Liver (tissue), 9 donors: ENCODE data around the gene SYT14. TPM values are rescaled to one million over a fixed set of nuclear protein-coding genes. Genes with fewer than 3 reads are reported as not detected.
"Not testable (repeated sequence)": the region's sequence is repeated elsewhere in the genome, so short reads cannot be mapped to it uniquely, and the experiment has no call there.

Experiments
- DNase-seq: peaks from one replicate; pipeline ENCODE4 v3.0.0-alpha.2; 2017; ENCODE audit warnings: low spot score
- H3K27ac ChIP-seq, 2 donors: one replicate each; pipeline ENCODE4 v1.7.0; 2013; ENCODE audit warnings: inconsistent platforms in 2 of 2, low read length in 2 of 2, control low read depth in 1 of 2, low read depth in 1 of 2, mild to moderate bottlenecking in 1 of 2
- H3K27me3 ChIP-seq, 4 donors: one replicate each; pipeline versions ENCODE4 v1.6.1 to v1.7.0; 2013; ENCODE audit warnings: low read length in 3 of 4, inconsistent platforms in 1 of 4, mild to moderate bottlenecking in 1 of 4, moderate library complexity in 1 of 4; ENCODE audit not compliant: control insufficient read depth in 4 of 4, insufficient read depth in 4 of 4
- H3K36me3 ChIP-seq, 4 donors: one replicate each; pipeline versions ENCODE4 v1.6.1 to v1.7.0; 2013; ENCODE audit warnings: low read length in 3 of 4, mild to moderate bottlenecking in 3 of 4, low read depth in 1 of 4, moderate library complexity in 1 of 4; ENCODE audit not compliant: control insufficient read depth in 4 of 4, insufficient read depth in 3 of 4
- H3K4me1 ChIP-seq, 4 donors: one replicate each; pipeline versions ENCODE4 v1.6.1 to v1.7.0; 2013; ENCODE audit warnings: low read length in 3 of 4, mild to moderate bottlenecking in 3 of 4, moderate library complexity in 1 of 4; ENCODE audit not compliant: control insufficient read depth in 4 of 4, insufficient read depth in 4 of 4
- H3K4me3 ChIP-seq, 3 donors: one replicate each; pipeline versions ENCODE4 v1.6.1 to v1.7.0; 2013; ENCODE audit warnings: low read length in 3 of 3, control low read depth in 1 of 3, low read depth in 1 of 3, mild to moderate bottlenecking in 1 of 3
- H3K9ac ChIP-seq, 2 donors: one replicate each; pipeline ENCODE4 v1.7.0; 2013; ENCODE audit warnings: low read length in 2 of 2, mild to moderate bottlenecking in 2 of 2, moderate library complexity in 2 of 2, control low read depth in 1 of 2, low read depth in 1 of 2
- H3K9me3 ChIP-seq, 4 donors: one replicate each; pipeline versions ENCODE4 v1.6.1 to v1.7.0; 2013; ENCODE audit warnings: low read length in 3 of 4; ENCODE audit not compliant: control insufficient read depth in 4 of 4
- EGR1 ChIP-seq, 2 donors: IDR thresholded peaks; 2 replicates each; pipeline ENCODE4 v1.6.1; 2016 to 2018; ENCODE audit warnings: antibody characterized with exemption in 2 of 2, low read depth in 2 of 2
- FOXA1 ChIP-seq: IDR thresholded peaks from 2 replicates; pipeline ENCODE4 v1.6.1; 2016; ENCODE audit warnings: antibody characterized with exemption
- FOXA2 ChIP-seq: IDR thresholded peaks from 2 replicates; pipeline ENCODE4 v1.6.1; 2016; ENCODE audit warnings: antibody characterized with exemption
- GABPA ChIP-seq, 2 donors: IDR thresholded peaks in 1 of 2; conservative IDR thresholded peaks in 1 of 2; 2 replicates each; pipeline ENCODE4 v1.6.1; 2016; ENCODE audit warnings: antibody characterized with exemption in 2 of 2, mild to moderate bottlenecking in 1 of 2, moderate library complexity in 1 of 2
- HNF4A ChIP-seq, 2 donors: conservative IDR thresholded peaks; 2 replicates each; pipeline ENCODE4 v1.6.1; 2016; ENCODE audit warnings: antibody characterized with exemption in 2 of 2, mild to moderate bottlenecking in 2 of 2
- HNF4G ChIP-seq: IDR thresholded peaks from 2 replicates; pipeline ENCODE4 v1.6.1; 2016; ENCODE audit warnings: antibody characterized with exemption
- JUND ChIP-seq, 2 donors: IDR thresholded peaks; 2 replicates each; pipeline ENCODE4 v1.6.1; 2016; ENCODE audit warnings: antibody characterized with exemption in 2 of 2
- NR2F2 ChIP-seq: IDR thresholded peaks from 2 replicates; pipeline ENCODE4 v1.6.1; 2016; ENCODE audit warnings: antibody characterized with exemption
- RAD21 ChIP-seq, 2 donors: IDR thresholded peaks; 2 replicates each; pipeline ENCODE4 v1.6.1; 2016; ENCODE audit warnings: antibody characterized with exemption in 2 of 2, mild to moderate bottlenecking in 2 of 2
- RXRA ChIP-seq, 2 donors: IDR thresholded peaks; 2 replicates each; pipeline ENCODE4 v1.6.1; 2017 to 2018; ENCODE audit warnings: antibody characterized with exemption in 2 of 2, mild to moderate bottlenecking in 1 of 2
- SP1 ChIP-seq: IDR thresholded peaks from 2 replicates; pipeline ENCODE4 v1.6.1; 2018; ENCODE audit warnings: antibody characterized with exemption, mild to moderate bottlenecking
- YY1 ChIP-seq: IDR thresholded peaks from 2 replicates; pipeline ENCODE4 v1.6.1; 2016; ENCODE audit warnings: antibody characterized with exemption, mild to moderate bottlenecking
- WGBS: extraction: QIAGEN DNeasy Blood & Tissue Kit; methylation state at CpG from one replicate; pipeline ENCODE4 v1.1.7; 2013; 5-methylcytosine and 5-hydroxymethylcytosine counted together
- polyA plus RNA-seq, 2 donors: library from polyadenylated mRNA; stranded (reverse) in 1 of 2; unstranded in 1 of 2; fragments of 200-250 nt in 1 of 2; fragments of >200 nt in 1 of 2; fragmentation: Nextera tagmentation in 1 of 2; extraction: Ambion mirVana in 1 of 2; gene quantifications; one replicate each; pipeline versions ENCODE4 v1.2.1 to v1.2.3, GENCODE V29; 2013 to 2015
- total RNA-seq, 2 donors: library from RNA; depleted of rRNA; stranded (reverse); fragments of >200 nt; gene quantifications; one replicate each; pipeline ENCODE4 v1.2.3, GENCODE V29; 2014
- TF ChIP-seq, protein P1 (sequence below): fragments of 150-350 bp; IDR thresholded peaks from 2 replicates; pipeline ENCODE4 v1.5.1; 2017; ENCODE audit warnings: improper control_type of control experiment, low read depth, low read length; ENCODE audit not compliant: missing input control
- TF ChIP-seq, protein P2 (sequence below): IDR thresholded peaks from 2 replicates; pipeline ENCODE4 v1.6.1; 2016; ENCODE audit warnings: antibody characterized with exemption
- TF ChIP-seq, protein P3 (sequence below): IDR thresholded peaks from 2 replicates; pipeline ENCODE4 v1.6.1; 2016; ENCODE audit warnings: antibody characterized with exemption
- TF ChIP-seq, protein P4 (sequence below): IDR thresholded peaks from 2 replicates; pipeline ENCODE4 v1.6.1; 2016; ENCODE audit warnings: antibody characterized with exemption, mild to moderate bottlenecking
- donor health status: healthy.
- donor health status: healthy.
- donor health status: healthy.
- donor health status: healthy.
- donor health status: healthy.

The SYT14 gene
- total and polyA plus RNA-seq, 4 donors = not detected

DNA sequence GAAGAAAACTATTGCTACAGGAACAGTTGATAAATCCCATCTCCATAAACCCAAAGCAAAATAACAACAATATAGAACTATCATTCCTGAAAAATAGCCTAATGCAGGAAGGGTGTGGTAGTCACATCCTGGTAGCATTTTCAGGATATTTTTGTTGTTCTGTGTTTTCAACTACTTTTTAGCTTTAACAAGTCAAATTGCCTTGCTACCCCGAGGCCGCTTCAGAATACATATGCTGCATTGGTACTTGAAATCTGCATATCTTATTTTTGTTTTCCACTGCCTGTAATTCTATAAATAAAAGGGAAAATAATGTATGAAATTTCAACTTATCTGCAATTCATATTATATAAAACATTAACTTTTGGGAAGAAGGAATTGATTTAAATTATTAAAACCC is 36.8 kb upstream of the SYT14 start:
- no peaks in the 10 kb centered on the region for H3K4me1 ChIP-seq
- H3K9ac ChIP-seq = no peak overlapping the region
- no peaks in the 10 kb centered on the region for H3K9me3 ChIP-seq
- no peak overlapping the region for H3K4me3 ChIP-seq
- no peak overlapping the region for H3K27ac ChIP-seq
- no peak for DNase-seq
- no peaks in the 10 kb centered on the region for H3K27me3 ChIP-seq
- H3K36me3 ChIP-seq = no peaks in the 10 kb centered on the region
- 84% methylated on average over 2 of the region's 2 CpGs for WGBS
- TF ChIP-seq, protein P1, sequence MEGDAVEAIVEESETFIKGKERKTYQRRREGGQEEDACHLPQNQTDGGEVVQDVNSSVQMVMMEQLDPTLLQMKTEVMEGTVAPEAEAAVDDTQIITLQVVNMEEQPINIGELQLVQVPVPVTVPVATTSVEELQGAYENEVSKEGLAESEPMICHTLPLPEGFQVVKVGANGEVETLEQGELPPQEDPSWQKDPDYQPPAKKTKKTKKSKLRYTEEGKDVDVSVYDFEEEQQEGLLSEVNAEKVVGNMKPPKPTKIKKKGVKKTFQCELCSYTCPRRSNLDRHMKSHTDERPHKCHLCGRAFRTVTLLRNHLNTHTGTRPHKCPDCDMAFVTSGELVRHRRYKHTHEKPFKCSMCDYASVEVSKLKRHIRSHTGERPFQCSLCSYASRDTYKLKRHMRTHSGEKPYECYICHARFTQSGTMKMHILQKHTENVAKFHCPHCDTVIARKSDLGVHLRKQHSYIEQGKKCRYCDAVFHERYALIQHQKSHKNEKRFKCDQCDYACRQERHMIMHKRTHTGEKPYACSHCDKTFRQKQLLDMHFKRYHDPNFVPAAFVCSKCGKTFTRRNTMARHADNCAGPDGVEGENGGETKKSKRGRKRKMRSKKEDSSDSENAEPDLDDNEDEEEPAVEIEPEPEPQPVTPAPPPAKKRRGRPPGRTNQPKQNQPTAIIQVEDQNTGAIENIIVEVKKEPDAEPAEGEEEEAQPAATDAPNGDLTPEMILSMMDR = no peak
- no peak for TF ChIP-seq HNF4G
- TF ChIP-seq RXRA (IDR thresholded peaks at IDR 0.05) = no peak
- no peak for TF ChIP-seq SP1
- TF ChIP-seq YY1 = no peak
- no peak for TF ChIP-seq NR2F2
- TF ChIP-seq, protein P2, sequence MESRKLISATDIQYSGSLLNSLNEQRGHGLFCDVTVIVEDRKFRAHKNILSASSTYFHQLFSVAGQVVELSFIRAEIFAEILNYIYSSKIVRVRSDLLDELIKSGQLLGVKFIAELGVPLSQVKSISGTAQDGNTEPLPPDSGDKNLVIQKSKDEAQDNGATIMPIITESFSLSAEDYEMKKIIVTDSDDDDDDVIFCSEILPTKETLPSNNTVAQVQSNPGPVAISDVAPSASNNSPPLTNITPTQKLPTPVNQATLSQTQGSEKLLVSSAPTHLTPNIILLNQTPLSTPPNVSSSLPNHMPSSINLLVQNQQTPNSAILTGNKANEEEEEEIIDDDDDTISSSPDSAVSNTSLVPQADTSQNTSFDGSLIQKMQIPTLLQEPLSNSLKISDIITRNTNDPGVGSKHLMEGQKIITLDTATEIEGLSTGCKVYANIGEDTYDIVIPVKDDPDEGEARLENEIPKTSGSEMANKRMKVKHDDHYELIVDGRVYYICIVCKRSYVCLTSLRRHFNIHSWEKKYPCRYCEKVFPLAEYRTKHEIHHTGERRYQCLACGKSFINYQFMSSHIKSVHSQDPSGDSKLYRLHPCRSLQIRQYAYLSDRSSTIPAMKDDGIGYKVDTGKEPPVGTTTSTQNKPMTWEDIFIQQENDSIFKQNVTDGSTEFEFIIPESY = no peak
- TF ChIP-seq, protein P3, sequence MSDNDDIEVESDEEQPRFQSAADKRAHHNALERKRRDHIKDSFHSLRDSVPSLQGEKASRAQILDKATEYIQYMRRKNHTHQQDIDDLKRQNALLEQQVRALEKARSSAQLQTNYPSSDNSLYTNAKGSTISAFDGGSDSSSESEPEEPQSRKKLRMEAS = no peak
- no peak for TF ChIP-seq RAD21 (IDR thresholded peaks at IDR 0.05)
- TF ChIP-seq, protein P4, sequence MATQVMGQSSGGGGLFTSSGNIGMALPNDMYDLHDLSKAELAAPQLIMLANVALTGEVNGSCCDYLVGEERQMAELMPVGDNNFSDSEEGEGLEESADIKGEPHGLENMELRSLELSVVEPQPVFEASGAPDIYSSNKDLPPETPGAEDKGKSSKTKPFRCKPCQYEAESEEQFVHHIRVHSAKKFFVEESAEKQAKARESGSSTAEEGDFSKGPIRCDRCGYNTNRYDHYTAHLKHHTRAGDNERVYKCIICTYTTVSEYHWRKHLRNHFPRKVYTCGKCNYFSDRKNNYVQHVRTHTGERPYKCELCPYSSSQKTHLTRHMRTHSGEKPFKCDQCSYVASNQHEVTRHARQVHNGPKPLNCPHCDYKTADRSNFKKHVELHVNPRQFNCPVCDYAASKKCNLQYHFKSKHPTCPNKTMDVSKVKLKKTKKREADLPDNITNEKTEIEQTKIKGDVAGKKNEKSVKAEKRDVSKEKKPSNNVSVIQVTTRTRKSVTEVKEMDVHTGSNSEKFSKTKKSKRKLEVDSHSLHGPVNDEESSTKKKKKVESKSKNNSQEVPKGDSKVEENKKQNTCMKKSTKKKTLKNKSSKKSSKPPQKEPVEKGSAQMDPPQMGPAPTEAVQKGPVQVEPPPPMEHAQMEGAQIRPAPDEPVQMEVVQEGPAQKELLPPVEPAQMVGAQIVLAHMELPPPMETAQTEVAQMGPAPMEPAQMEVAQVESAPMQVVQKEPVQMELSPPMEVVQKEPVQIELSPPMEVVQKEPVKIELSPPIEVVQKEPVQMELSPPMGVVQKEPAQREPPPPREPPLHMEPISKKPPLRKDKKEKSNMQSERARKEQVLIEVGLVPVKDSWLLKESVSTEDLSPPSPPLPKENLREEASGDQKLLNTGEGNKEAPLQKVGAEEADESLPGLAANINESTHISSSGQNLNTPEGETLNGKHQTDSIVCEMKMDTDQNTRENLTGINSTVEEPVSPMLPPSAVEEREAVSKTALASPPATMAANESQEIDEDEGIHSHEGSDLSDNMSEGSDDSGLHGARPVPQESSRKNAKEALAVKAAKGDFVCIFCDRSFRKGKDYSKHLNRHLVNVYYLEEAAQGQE = no peak
- TF ChIP-seq FOXA1 = no peak
- TF ChIP-seq JUND (IDR thresholded peaks at IDR 0.05) = no peak
- TF ChIP-seq HNF4A (conservative IDR thresholded peaks at IDR 0.05) = no peak
- no peak for TF ChIP-seq FOXA2
- TF ChIP-seq EGR1 (IDR thresholded peaks at IDR 0.05; ENCODE audit: low read depth in 2 of 2) = no peak
- no peak for TF ChIP-seq GABPA (IDR thresholded peaks at IDR 0.05 in 1 of 2, conservative IDR thresholded peaks at IDR 0.05 in 1 of 2)

DNA sequence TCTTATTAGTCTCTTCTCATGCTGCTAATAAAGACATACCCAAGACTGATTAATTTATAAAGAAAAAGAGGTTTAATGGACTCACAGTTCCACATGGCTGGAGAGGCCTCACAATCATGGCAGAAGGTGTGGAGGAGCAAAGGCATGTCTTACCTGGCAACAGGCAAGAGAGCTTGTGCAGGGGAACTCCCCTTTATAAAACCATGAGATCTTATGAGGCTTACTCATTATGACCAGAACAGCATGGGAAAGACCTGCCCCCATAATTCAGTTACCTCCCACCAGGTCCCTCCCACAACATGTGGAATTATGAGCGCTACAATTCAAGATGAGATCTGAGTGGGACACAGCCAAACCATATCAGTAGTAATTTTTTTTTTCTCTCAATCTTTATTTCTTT is 33.2 kb upstream of the SYT14 start:
- not testable (repeated sequence) for H3K4me3 ChIP-seq, H3K27ac ChIP-seq, H3K9ac ChIP-seq, H3K27me3 ChIP-seq, H3K9me3 ChIP-seq, DNase-seq, H3K4me1 ChIP-seq, H3K36me3 ChIP-seq
- no CpG with 5 or more reads among the region's 1 CpG for WGBS
